C4-2B (cell line): ENCODE results near the gene STKLD1.

Source experiments
- ZFX ChIP-seq: fragments of 450-650 bp; IDR thresholded peaks from 2 replicates; pipeline ENCODE4 v1.6.1; 2017
- TF ChIP-seq, protein P1 (sequence below): fragments of 450-650 bp; conservative IDR thresholded peaks from 2 replicates; pipeline ENCODE4 v1.5.1; 2017; ENCODE audit warnings: mild to moderate bottlenecking

DNA sequence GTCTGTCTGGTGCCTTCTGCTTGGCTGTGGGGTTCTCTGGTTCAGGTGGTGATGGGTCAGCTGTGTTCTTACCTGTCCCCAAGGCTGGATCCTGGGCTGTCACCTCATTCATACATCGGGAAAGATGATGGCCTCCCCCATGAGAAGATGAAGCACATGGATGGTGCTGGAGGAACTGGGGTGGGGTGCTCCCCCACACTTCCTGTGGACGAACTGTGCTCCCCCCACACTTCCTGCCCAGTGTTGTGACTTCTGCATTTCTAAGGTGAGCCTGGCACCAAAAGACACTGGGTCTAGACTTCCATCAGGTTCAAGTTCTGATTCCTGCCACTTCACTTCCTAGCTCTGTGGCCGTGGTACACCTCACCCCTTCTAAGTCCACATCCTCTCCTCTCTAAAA, 35.9 kb upstream of the STKLD1 start:
- TF ChIP-seq, protein P1, sequence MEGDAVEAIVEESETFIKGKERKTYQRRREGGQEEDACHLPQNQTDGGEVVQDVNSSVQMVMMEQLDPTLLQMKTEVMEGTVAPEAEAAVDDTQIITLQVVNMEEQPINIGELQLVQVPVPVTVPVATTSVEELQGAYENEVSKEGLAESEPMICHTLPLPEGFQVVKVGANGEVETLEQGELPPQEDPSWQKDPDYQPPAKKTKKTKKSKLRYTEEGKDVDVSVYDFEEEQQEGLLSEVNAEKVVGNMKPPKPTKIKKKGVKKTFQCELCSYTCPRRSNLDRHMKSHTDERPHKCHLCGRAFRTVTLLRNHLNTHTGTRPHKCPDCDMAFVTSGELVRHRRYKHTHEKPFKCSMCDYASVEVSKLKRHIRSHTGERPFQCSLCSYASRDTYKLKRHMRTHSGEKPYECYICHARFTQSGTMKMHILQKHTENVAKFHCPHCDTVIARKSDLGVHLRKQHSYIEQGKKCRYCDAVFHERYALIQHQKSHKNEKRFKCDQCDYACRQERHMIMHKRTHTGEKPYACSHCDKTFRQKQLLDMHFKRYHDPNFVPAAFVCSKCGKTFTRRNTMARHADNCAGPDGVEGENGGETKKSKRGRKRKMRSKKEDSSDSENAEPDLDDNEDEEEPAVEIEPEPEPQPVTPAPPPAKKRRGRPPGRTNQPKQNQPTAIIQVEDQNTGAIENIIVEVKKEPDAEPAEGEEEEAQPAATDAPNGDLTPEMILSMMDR: no peak
- TF ChIP-seq ZFX: no peak
